SK-N-SH (cell line): ENCODE results near the gene P3H4. TPM values are rescaled to one million over a fixed set of nuclear protein-coding genes. Genes with fewer than 3 reads are reported as not detected.

ENCODE experiments used
- CTCF ChIA-PET: fragments of 300-600, 350-600 bp; formaldehyde crosslinking; extraction: SDS; loops from one replicate; lab custom pipeline; 2021; lab: Yijun Ruan, JAX
- POLR2A ChIA-PET: fragments of 350-600 bp; sonication (Branson Sonifier 250); formaldehyde crosslinking; extraction: SDS; loops from one replicate; lab custom pipeline; 2020; ENCODE audit warnings: antibody characterized with exemption, inconsistent platforms; lab: Yijun Ruan, JAX
- DNase-seq: peaks from one replicate; pipeline ENCODE4 v3.0.0; 2012
- H2AFZ ChIP-seq: fragments of 200-600 bp; sonication (generic); 2 replicates; pipeline ENCODE4 v1.8.1; 2016; ENCODE audit warnings: antibody characterized with exemption, mild to moderate bottlenecking, low read depth
- H3F3A ChIP-seq: fragments of 200-600 bp; sonication (generic); replicated peaks from 2 replicates; pipeline ENCODE3; 2016; ENCODE audit warnings: antibody characterized with exemption, mild to moderate bottlenecking; ENCODE audit not compliant: insufficient read depth
- H3K27ac ChIP-seq, 2 experiments: fragments of 200-500 bp in 1 of 2; fragments of 200-600 bp in 1 of 2; sonication (Bioruptor generic) in 1 of 2; sonication (generic), shearing (Covaris generic) in 1 of 2; 2 replicates each; pipeline versions ENCODE4 v1.5.1 to v1.6.1; 2014 to 2016; ENCODE audit warnings: low read depth in 2 of 2, inconsistent platforms in 1 of 2, low read length in 1 of 2, mild to moderate bottlenecking in 1 of 2, mixed read lengths in 1 of 2
- H3K27me3 ChIP-seq: fragments of 200-600 bp; sonication (generic), shearing (Covaris generic); 2 replicates; pipeline ENCODE4 v1.6.1; 2016; ENCODE audit warnings: mixed run types; ENCODE audit not compliant: insufficient read depth
- H3K36me3 ChIP-seq, 2 experiments: fragments of 200-500 bp in 1 of 2; fragments of 200-600 bp in 1 of 2; sonication (Bioruptor generic) in 1 of 2; sonication (generic) in 1 of 2; replicated peaks in 1 of 2; 2 replicates each; pipeline versions ENCODE3 to v1.5.1; 2014 to 2016; ENCODE audit warnings: low read length in 1 of 2, mild to moderate bottlenecking in 1 of 2; ENCODE audit not compliant: insufficient read depth in 2 of 2, control insufficient read depth in 1 of 2
- H3K4me1 ChIP-seq, 2 experiments: fragments of 200-500 bp in 1 of 2; fragments of 200-600 bp in 1 of 2; sonication (Bioruptor generic) in 1 of 2; sonication (generic), shearing (Covaris generic) in 1 of 2; 2 replicates each; pipeline versions ENCODE4 v1.5.1 to v1.6.1; 2014 to 2016; ENCODE audit warnings: low read depth in 1 of 2, low read length in 1 of 2, mixed run types in 1 of 2; ENCODE audit not compliant: insufficient read depth in 2 of 2, control insufficient read depth in 1 of 2
- H3K4me2 ChIP-seq: fragments of 200-600 bp; sonication (generic), shearing (Covaris generic); 2 replicates; pipeline ENCODE4 v1.6.1; 2017; ENCODE audit warnings: mixed run types
- H3K4me3 ChIP-seq, 2 experiments: fragments of 200-500 bp in 1 of 2; fragments of 200-600 bp in 1 of 2; sonication (Bioruptor generic) in 1 of 2; sonication (generic), shearing (Covaris generic) in 1 of 2; 2 replicates each; pipeline versions ENCODE4 v1.5.1 to v1.8.1; 2014 to 2016; ENCODE audit warnings: low read depth in 2 of 2, inconsistent platforms in 1 of 2, low read length in 1 of 2, mild to moderate bottlenecking in 1 of 2, mixed read lengths in 1 of 2, moderate library complexity in 1 of 2
- H3K79me2 ChIP-seq: fragments of 200-600 bp; sonication (generic); 2 replicates; pipeline ENCODE4 v1.8.1; 2017; ENCODE audit warnings: mild to moderate bottlenecking; ENCODE audit not compliant: insufficient read depth
- H3K9ac ChIP-seq: fragments of 200-600 bp; sonication (generic); 2 replicates; pipeline ENCODE4 v1.6.1; 2017; ENCODE audit warnings: mixed run types
- H3K9me2 ChIP-seq: fragments of 200-600 bp; sonication (generic); 2 replicates; pipeline ENCODE4 v1.6.1; 2017; ENCODE audit warnings: mixed run types
- H3K9me3 ChIP-seq: fragments of 200-600 bp; sonication (generic); 2 replicates; pipeline ENCODE4 v1.6.1; 2017; ENCODE audit warnings: mixed run types, mild to moderate bottlenecking, moderate library complexity
- H4K20me1 ChIP-seq: fragments of 200-600 bp; sonication (generic); 2 replicates; pipeline ENCODE4 v1.6.1; 2017; ENCODE audit warnings: mild to moderate bottlenecking, mixed run types; ENCODE audit not compliant: insufficient read depth
- CHD2 ChIP-seq: fragments of 150-350 bp; IDR thresholded peaks from 2 replicates; pipeline ENCODE4 v1.6.1; 2018; ENCODE audit warnings: low read length; ENCODE audit not compliant: partially characterized antibody
- EZH2phosphoT487 ChIP-seq: fragments of 200-600 bp; sonication (generic); IDR thresholded peaks from 2 replicates; pipeline ENCODE4 v1.6.1; 2017; ENCODE audit warnings: low read depth, mixed run types, mild to moderate bottlenecking, antibody characterized with exemption, moderate library complexity, borderline replicate concordance
- FOSL2 ChIP-seq: IDR thresholded peaks from 2 replicates; pipeline ENCODE4 v1.4.0; 2012; ENCODE audit warnings: low read depth, mild to moderate bottlenecking, moderate library complexity, borderline replicate concordance
- FOXJ3 ChIP-seq: sonication (generic); formaldehyde crosslinking; IDR thresholded peaks from 2 replicates; pipeline ENCODE4 v1.5.1; 2020; ENCODE audit warnings: mild to moderate bottlenecking, missing genetic modification reagents
- IRF3 ChIP-seq: fragments of 150-350 bp; IDR thresholded peaks from 2 replicates; pipeline ENCODE4 v1.6.1; 2016; ENCODE audit warnings: mild to moderate bottlenecking, low read depth, low read length
- JUND ChIP-seq: IDR thresholded peaks from 2 replicates; pipeline ENCODE4 v1.4.0; 2012
- MEF2A ChIP-seq: IDR thresholded peaks from 2 replicates; pipeline ENCODE4 v1.4.0; 2012; ENCODE audit warnings: low read depth, borderline replicate concordance
- MXI1 ChIP-seq: IDR thresholded peaks from 2 replicates; pipeline ENCODE4 v1.6.1; 2012; ENCODE audit warnings: mild to moderate bottlenecking, low read depth, low read length, improper control_type of control experiment
- NFIC ChIP-seq: IDR thresholded peaks from 2 replicates; pipeline ENCODE4 v1.4.0; 2012; ENCODE audit warnings: borderline replicate concordance
- NRF1 ChIP-seq: IDR thresholded peaks from 2 replicates; pipeline ENCODE4 v1.6.1; 2012; ENCODE audit warnings: low read depth, mild to moderate bottlenecking, low read length
- PBX3 ChIP-seq: IDR thresholded peaks from 2 replicates; pipeline ENCODE4; 2012
- POLR2AphosphoS5 ChIP-seq: IDR thresholded peaks from 2 replicates; pipeline ENCODE4 v1.6.1; 2012; ENCODE audit warnings: low read depth, low read length
- RAD21 ChIP-seq: IDR thresholded peaks from 2 replicates; pipeline ENCODE4 v1.6.1; 2012; ENCODE audit warnings: mild to moderate bottlenecking, low read length
- RCOR1 ChIP-seq: fragments of 150-350 bp; IDR thresholded peaks from 2 replicates; pipeline ENCODE4 v1.6.1; 2017; ENCODE audit warnings: antibody characterized with exemption, low read length
- RFX5 ChIP-seq: IDR thresholded peaks from 2 replicates; pipeline ENCODE4 v1.6.1; 2012; ENCODE audit warnings: mild to moderate bottlenecking, improper control_type of control experiment, low read length
- RXRA ChIP-seq: IDR thresholded peaks from 2 replicates; pipeline ENCODE4 v1.4.0; 2012; ENCODE audit warnings: low read depth, mild to moderate bottlenecking, borderline replicate concordance
- SIN3A ChIP-seq: IDR thresholded peaks from 2 replicates; pipeline ENCODE4 v1.6.1; 2012; ENCODE audit warnings: low read depth, mild to moderate bottlenecking, low read length, moderate library complexity, borderline replicate concordance
- USF1 ChIP-seq: IDR thresholded peaks from 2 replicates; pipeline ENCODE4 v1.4.0; 2012; ENCODE audit warnings: low read depth, borderline replicate concordance
- USF2 ChIP-seq: fragments of 150-350 bp; IDR thresholded peaks from 2 replicates; pipeline ENCODE4 v1.6.1; 2017; ENCODE audit warnings: antibody characterized with exemption, low read length, low read depth, borderline replicate concordance
- WGBS: methylation state at CpG from one replicate; pipeline ENCODE4 v1.1.6; 2017; ENCODE audit warnings: low lambda C conversion rate; 5-methylcytosine and 5-hydroxymethylcytosine counted together
- polyA plus RNA-seq, 3 experiments: library from polyadenylated mRNA; depleted of rRNA; stranded (reverse); fragments of >200 nt; gene quantifications; 2 replicates each; pipeline ENCODE4 v1.2.3, GENCODE V29; 2012

P3H4 gene
- polyA plus RNA-seq, 1 of the 3 experiments (the other 2 are of a cell fraction) = 88.3 TPM

- TF ChIP-seq FOSL2 (no peak), EZH2phosphoT487 (no peak)
- H3K9me3 ChIP-seq = no peaks in the 10 kb centered on the region
- peaks cover 7 to 17% of the 10 kb centered on the region in 2 experiments for H3K36me3 ChIP-seq
- no peaks in the 10 kb centered on the region for H3F3A ChIP-seq
- H3K4me1 ChIP-seq = peaks cover 0 to 8% of the 10 kb centered on the region in 2 experiments; a peak in 1 of 4 replicates
- peaks cover 20% of the 10 kb centered on the region; the same call in 1 of the 2 replicates for H3K79me2 ChIP-seq
- H2AFZ ChIP-seq = peak overlapping the region; percentile 96
- WGBS = 55% methylated on average over 21 of the region's 21 CpGs
- H3K9ac ChIP-seq = 0 out of 2 replicates have a peak overlapping the region, but pooled peaks have one; percentile 21
- DNase-seq = no peak
- H3K4me2 ChIP-seq = peak overlapping the region; percentile 95
- no peaks in the 10 kb centered on the region for H4K20me1 ChIP-seq
- ChIA-PET POLR2A (interaction anchor here (1.1 to 2.2 kb wide), 2 partner anchors 25 to 28 kb away, joined by 3 to 6 read pairs; partner anchors contain the start of genes KLHL11 and P3H4), CTCF (interaction anchor here (0.7 to 1.6 kb wide), 2 partner anchors 13 to 35 kb away, joined by 3 to 4 read pairs; no protein-coding TSS in a partner anchor)
- H3K27ac ChIP-seq = no peak overlapping the region; a peak in 1 of 4 replicates
- H3K27me3 ChIP-seq = no peaks in the 10 kb centered on the region
- H3K4me3 ChIP-seq = peak overlapping the region; percentile 71 to 91
- no peaks in the 10 kb centered on the region for H3K9me2 ChIP-seq
Observed at GRCh38 chr17:41836550-41837196, 24.9 kb upstream of the P3H4 start.

- peak within 1 kb of the TSS in 1 of 2 experiments; percentile 40; a peak in 1 of 4 replicates for H3K27ac ChIP-seq
- DNase-seq = peak; percentile 98
- H3K9me2 ChIP-seq = no peaks in the 10 kb centered on the region
- H3K9me3 ChIP-seq = no peaks in the 10 kb centered on the region
- H3K79me2 ChIP-seq = peaks cover 20% of the 10 kb centered on the region; the same call in 1 of the 2 replicates
- ChIA-PET POLR2A (interaction anchor here (1.1 to 2.2 kb wide), 2 partner anchors 25 to 29 kb away, joined by 3 to 6 read pairs; partner anchors contain the start of genes KLHL11 and P3H4), CTCF (interaction anchor here (1.5 to 1.8 kb wide), 4 partner anchors 10 to 124 kb away, joined by 4 to 8 read pairs (median 6); partner anchors contain the start of gene P3H4)
- H2AFZ ChIP-seq = peak within 1 kb of the TSS; percentile 96
- H3K36me3 ChIP-seq = peaks cover 7 to 23% of the 10 kb centered on the region in 2 experiments
- H4K20me1 ChIP-seq = no peaks in the 10 kb centered on the region
- peaks cover 0 to 8% of the 10 kb centered on the region in 2 experiments; a peak in 1 of 4 replicates for H3K4me1 ChIP-seq
- 2% methylated on average over 22 of the region's 72 CpGs for WGBS
- H3F3A ChIP-seq = no peaks in the 10 kb centered on the region
- H3K4me2 ChIP-seq = peak within 1 kb of the TSS; percentile 95
- peak within 1 kb of the TSS; percentile 82 for H3K9ac ChIP-seq
- no peaks in the 10 kb centered on the region for H3K27me3 ChIP-seq
- peak within 1 kb of the TSS; percentile 71 to 91 for H3K4me3 ChIP-seq
- TF ChIP-seq RFX5 (no peak), USF2 (no peak), PBX3 (no peak), CHD2 (no peak), FOXJ3 (no peak), RXRA (no peak), FOSL2 (no peak), MEF2A (no peak), NRF1 (peak; percentile 70), USF1 (no peak), SIN3A (0 out of 2 replicates have a peak, but pooled peaks have one; percentile 22), MXI1 (peak; percentile 35; the same call in 1 of the 2 replicates), NFIC (no peak), IRF3 (no peak), RAD21 (no peak), POLR2AphosphoS5 (peak; percentile 41; the same call in 1 of the 2 replicates), JUND (no peak), RCOR1 (no peak)
Observed at GRCh38 chr17:41835800-41836549, 24.2 kb upstream of the P3H4 start, which contains the start of gene NT5C3B. NT5C3B (minus strand) TSS chr17:41836232; CDS start chr17:41836193, 39 bp downstream.
